Fibroblast of lung (primary cell): ENCODE results near the gene MAP3K7. TPM values are rescaled to one million over a fixed set of nuclear protein-coding genes. Genes with fewer than 3 reads are reported as not detected.

Source experiments
- DNase-seq, 2 donors: peaks; one replicate each; pipeline versions ENCODE4 v3.0.0 to v3.0.0-alpha.2; 2010; ENCODE audit warnings: low read depth in 2 of 2
- H2AFZ ChIP-seq: 2 replicates; pipeline ENCODE4 v1.5.1; 2012; ENCODE audit warnings: low read length, control low read depth, inconsistent platforms
- H3K27ac ChIP-seq: 2 replicates; pipeline ENCODE4 v1.5.1; 2011; ENCODE audit warnings: low read length, control low read depth; ENCODE audit not compliant: insufficient read depth
- H3K27me3 ChIP-seq: 2 replicates; pipeline ENCODE4 v1.5.1; 2011; ENCODE audit warnings: mild to moderate bottlenecking, low read length; ENCODE audit not compliant: control insufficient read depth, insufficient read depth
- H3K36me3 ChIP-seq: 2 replicates; pipeline ENCODE4 v1.5.1; 2011; ENCODE audit warnings: low read length; ENCODE audit not compliant: control insufficient read depth, insufficient read depth
- H3K4me1 ChIP-seq: 2 replicates; pipeline ENCODE4 v1.5.1; 2011; ENCODE audit warnings: low read length; ENCODE audit not compliant: control insufficient read depth, insufficient read depth; ENCODE audit errors: extremely low read depth
- H3K4me2 ChIP-seq: 2 replicates; pipeline ENCODE4 v1.5.1; 2011; ENCODE audit warnings: low read length, control low read depth; ENCODE audit not compliant: insufficient read depth; ENCODE audit errors: extremely low read depth
- H3K4me3 ChIP-seq, 4 experiments: fragments of 200-600 bp in 1 of 4; sonication (generic) in 1 of 4; replicated peaks in 1 of 4; 2 replicates each; pipeline ENCODE4 v1.5.1; 2011 to 2016; ENCODE audit warnings: low read length in 4 of 4, low read depth in 3 of 4, mild to moderate bottlenecking in 3 of 4, control low read depth in 2 of 4, inconsistent platforms in 1 of 4, mixed read lengths in 1 of 4; ENCODE audit not compliant: insufficient read depth in 1 of 4; ENCODE audit errors: control extremely low read depth in 1 of 4
- H3K79me2 ChIP-seq: 2 replicates; pipeline ENCODE4 v1.5.1; 2012; ENCODE audit warnings: mild to moderate bottlenecking, low read length, inconsistent platforms; ENCODE audit not compliant: control insufficient read depth, insufficient read depth
- H3K9ac ChIP-seq: 2 replicates; pipeline ENCODE4 v1.5.1; 2011; ENCODE audit warnings: mild to moderate bottlenecking, low read length, control low read depth; ENCODE audit not compliant: insufficient read depth
- H3K9me3 ChIP-seq: 2 replicates; pipeline ENCODE4 v1.5.1; 2012; ENCODE audit warnings: low read depth, low read length; ENCODE audit not compliant: control insufficient read depth, insufficient read depth
- H4K20me1 ChIP-seq: 2 replicates; pipeline ENCODE4 v1.5.1; 2011; ENCODE audit warnings: low read length; ENCODE audit not compliant: control insufficient read depth, insufficient read depth; ENCODE audit errors: extremely low read depth
- CTCF ChIP-seq, 2 donors: IDR thresholded peaks in 1 of 2; conservative IDR thresholded peaks in 1 of 2; 1 replicate in 1 of 2; 2 replicates in 1 of 2; pipeline ENCODE4 v1.5.1; 2011 to 2012; ENCODE audit warnings: low read length in 2 of 2, control low read depth in 1 of 2, inconsistent platforms in 1 of 2, low read depth in 1 of 2, mild to moderate bottlenecking in 1 of 2
- EZH2 ChIP-seq: IDR thresholded peaks from 2 replicates; pipeline ENCODE4 v1.5.1; 2012; ENCODE audit warnings: low read length, control low read depth, mild to moderate bottlenecking; ENCODE audit errors: missing control alignments
- polyA plus RNA-seq, 2 donors: library from polyadenylated mRNA; depleted of rRNA in 1 of 2; stranded (reverse) in 1 of 2; unstranded in 1 of 2; fragments of >200 nt; gene quantifications; 2 replicates each; pipeline ENCODE4 v1.2.1, GENCODE V29; 2011 to 2012; ENCODE audit warnings: missing spikeins in 1 of 2
- total RNA-seq: library from RNA; depleted of rRNA; stranded (reverse); fragments of >200 nt; gene quantifications from 2 replicates; pipeline ENCODE4 v1.2.1, GENCODE V29; 2014

Gene MAP3K7
- total and polyA plus RNA-seq, 2 donors (not counting 1 experiment from before 2014, with no cell fraction given): 35.5 to 48.6 TPM

DNA sequence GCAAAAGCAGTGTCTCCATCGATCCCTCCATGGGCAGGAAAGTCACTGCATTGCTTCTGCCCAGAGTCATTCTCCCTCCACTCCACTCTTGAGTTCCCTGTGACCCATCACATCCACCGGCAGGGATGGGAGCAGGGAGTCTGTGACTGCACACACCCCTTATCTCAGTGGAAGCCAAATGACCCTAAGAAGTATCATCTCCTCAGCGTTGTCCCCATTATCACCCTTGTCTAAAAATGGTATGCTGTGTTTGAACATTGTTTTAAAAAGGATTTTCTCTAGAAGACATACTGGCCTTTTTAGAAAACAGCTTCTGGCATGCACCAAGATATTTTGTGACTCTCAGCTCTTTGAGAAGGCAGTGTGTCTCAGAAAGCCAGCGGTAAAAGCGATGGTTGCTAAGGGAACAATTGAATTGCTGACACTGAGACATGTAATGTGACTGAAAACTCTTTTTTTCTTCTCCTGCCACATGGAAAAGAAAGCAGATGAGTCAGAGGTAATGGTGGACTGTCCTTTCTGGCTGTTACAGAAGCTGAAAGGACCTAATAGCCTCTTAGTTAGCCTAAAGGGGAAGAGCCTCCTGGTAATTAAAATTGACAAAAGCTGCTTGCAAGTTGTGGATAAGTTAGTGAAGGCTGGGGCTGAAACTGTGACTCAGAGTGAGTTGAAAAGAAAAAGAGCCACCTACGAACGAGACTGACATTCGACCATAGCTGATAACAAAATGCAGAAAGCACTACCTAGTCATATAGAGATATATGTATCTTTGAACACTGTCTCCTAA, 120.5 kb downstream of the MAP3K7 start:
- no peak overlapping the region for H3K9ac ChIP-seq
- no peak overlapping the region for H3K27ac ChIP-seq
- no peaks in the 10 kb centered on the region for H3K27me3 ChIP-seq
- no peaks in the 10 kb centered on the region for H4K20me1 ChIP-seq
- no peaks in the 10 kb centered on the region for H3K9me3 ChIP-seq
- H3K4me3 ChIP-seq: no peak overlapping the region
- no peaks in the 10 kb centered on the region for H3K4me1 ChIP-seq
- H2AFZ ChIP-seq: no peak overlapping the region
- H3K36me3 ChIP-seq: no peaks in the 10 kb centered on the region
- no peak overlapping the region for H3K4me2 ChIP-seq
- peak in 1 of 2 donors; percentile 61 for DNase-seq
- H3K79me2 ChIP-seq: no peaks in the 10 kb centered on the region
- TF ChIP-seq EZH2: no peak
- TF ChIP-seq CTCF (conservative IDR thresholded peaks at IDR 0.05 in 1 of 2, IDR thresholded peaks at IDR 0.05 in 1 of 2; ENCODE audit: low read depth in 1 of 2, low read length in 2 of 2): no peak

GRCh38 chr6:90465686-90466085, 121.2 kb downstream of the MAP3K7 start:
- Histone ChIP-seq H3K4me2 (no peak overlapping the region), H3K27me3 (no peaks in the 10 kb centered on the region), H3K36me3 (no peaks in the 10 kb centered on the region), H4K20me1 (no peaks in the 10 kb centered on the region), H3K4me3 (no peak overlapping the region), H2AFZ (no peak overlapping the region), H3K79me2 (no peaks in the 10 kb centered on the region), H3K27ac (no peak overlapping the region), H3K4me1 (no peaks in the 10 kb centered on the region), H3K9me3 (no peaks in the 10 kb centered on the region), H3K9ac (no peak overlapping the region)
- no peak for DNase-seq
- TF ChIP-seq CTCF (conservative IDR thresholded peaks at IDR 0.05 in 1 of 2, IDR thresholded peaks at IDR 0.05 in 1 of 2; ENCODE audit: low read depth in 1 of 2, low read length in 2 of 2): no peak
- TF ChIP-seq EZH2: no peak

GRCh38 chr6:90464507-90464906, 122.4 kb downstream of the MAP3K7 start:
- H3K4me3 ChIP-seq: no peak overlapping the region
- no peak overlapping the region for H2AFZ ChIP-seq
- no peak overlapping the region for H3K9ac ChIP-seq
- H3K4me2 ChIP-seq: no peak overlapping the region
- H4K20me1 ChIP-seq: no peaks in the 10 kb centered on the region
- no peaks in the 10 kb centered on the region for H3K36me3 ChIP-seq
- H3K79me2 ChIP-seq: no peaks in the 10 kb centered on the region
- H3K9me3 ChIP-seq: no peaks in the 10 kb centered on the region
- DNase-seq: peak in 1 of 2 donors; percentile 67
- H3K4me1 ChIP-seq: no peaks in the 10 kb centered on the region
- TF ChIP-seq CTCF (conservative IDR thresholded peaks at IDR 0.05 in 1 of 2, IDR thresholded peaks at IDR 0.05 in 1 of 2; ENCODE audit: low read depth in 1 of 2, low read length in 2 of 2): no peak
- no peak for TF ChIP-seq EZH2
- H3K27me3 ChIP-seq: no peaks in the 10 kb centered on the region
- no peak overlapping the region for H3K27ac ChIP-seq
